NCI-H2107 (cell line): Measurements from ENCODE around the gene CGB3.
"Not testable (repeated sequence)": the region's sequence is repeated elsewhere in the genome, so short reads cannot be mapped to it uniquely, and the experiment has no call there.

Source experiments
- DNase-seq: peaks from one replicate; lab custom pipeline; 2025; lab: John Stamatoyannopoulos, UW

CGB3 gene

DNA sequence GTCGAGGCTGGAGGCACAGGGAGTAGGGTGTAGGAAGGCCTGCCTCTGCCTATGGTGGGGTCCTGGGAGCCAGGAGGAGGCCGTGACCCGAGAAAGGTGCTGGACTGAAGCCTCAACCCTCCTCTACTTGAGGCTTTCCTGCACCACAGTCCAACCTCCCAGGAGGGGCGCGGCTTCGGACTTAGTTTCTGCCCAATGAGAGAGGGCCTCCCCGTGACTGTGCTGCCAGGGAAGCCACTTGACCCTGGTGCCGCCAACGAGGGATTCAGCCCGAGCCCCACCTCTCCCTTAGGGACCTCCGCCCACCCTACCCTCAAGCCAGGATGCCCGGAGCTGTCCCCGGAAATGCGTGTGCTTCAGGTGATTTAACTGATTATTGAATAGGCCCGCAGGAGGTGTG is at the start of gene CGB3:
TSS of gene CGB3 (minus strand) at position 101 of the 400 bp plus-strand sequence. CDS start 362 bp downstream, outside the sequence.
- DNase-seq = not testable (repeated sequence)

DNA sequence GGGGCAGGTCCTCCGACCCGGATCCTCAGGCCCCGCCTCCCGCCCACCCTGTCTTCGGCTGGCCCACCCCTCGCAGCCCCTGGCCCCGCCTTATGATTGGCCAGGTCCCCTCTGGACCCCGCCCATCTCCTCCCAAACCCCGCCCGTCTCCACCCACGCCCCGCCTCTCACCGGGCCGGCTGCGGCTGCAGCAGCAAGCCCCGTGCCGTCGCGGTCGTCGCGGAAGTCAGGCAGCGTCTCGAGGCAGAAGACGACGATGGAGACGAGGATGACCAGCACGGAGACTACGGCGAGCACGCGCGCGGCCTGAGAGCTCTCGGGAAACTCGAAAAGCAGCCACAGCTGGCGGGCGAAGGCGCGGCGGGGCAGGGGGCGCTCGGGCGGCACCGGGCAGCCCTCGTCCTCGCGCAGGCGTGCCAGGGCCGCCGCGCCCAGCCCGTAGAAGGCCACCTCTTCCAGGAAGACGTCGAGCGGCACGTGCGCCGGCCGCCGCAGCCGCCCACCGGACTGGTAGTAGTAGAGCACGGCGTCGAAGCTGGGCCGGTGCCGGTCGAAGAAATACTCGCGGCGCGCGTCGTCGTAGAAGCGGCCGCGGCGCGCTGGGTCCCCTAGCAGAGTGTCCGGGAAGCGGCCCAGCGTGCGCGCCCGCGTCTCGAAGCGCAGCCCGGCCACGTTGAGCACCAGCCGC is 47.9 kb upstream of the CGB3 start:
- no peak for DNase-seq

DNA sequence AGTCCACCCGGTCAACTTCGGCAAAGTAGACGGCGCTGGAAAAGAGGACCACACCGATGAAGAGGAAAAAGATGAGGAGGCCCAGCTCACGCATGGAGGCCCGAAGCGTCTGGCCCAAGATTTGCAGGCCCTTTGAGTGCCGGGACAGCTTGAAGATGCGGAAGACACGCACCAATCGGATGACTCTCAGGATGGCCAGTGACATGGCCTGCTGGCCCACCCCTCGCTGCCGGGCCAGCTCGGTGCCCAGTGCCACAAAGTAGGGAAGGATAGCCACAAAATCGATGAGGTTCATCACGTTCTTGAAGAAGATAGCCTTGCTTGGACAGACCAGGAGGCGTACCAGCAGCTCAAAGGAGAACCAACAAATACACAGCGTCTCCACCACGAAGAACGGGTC is 46.3 kb upstream of the CGB3 start:
- no peak for DNase-seq

DNA sequence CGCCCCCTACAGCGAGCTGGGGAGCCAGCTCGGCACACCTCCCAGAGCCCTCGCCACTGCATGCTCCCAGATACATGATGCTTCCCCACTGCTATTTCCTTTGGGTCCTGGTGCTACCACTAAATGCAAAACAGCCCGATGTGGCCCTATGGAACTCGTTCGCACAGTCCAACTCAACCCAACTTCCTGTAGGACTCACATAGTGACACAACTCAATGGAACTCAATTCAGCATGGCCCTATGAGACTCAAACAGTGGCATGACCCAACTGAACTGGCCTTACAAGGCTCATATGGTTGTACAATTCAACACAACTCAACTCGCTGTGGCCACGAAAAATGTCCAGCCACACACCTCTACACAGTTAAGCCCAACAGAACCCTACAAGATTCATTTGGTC is 44.9 kb upstream of the CGB3 start:
- DNase-seq = no peak

DNA sequence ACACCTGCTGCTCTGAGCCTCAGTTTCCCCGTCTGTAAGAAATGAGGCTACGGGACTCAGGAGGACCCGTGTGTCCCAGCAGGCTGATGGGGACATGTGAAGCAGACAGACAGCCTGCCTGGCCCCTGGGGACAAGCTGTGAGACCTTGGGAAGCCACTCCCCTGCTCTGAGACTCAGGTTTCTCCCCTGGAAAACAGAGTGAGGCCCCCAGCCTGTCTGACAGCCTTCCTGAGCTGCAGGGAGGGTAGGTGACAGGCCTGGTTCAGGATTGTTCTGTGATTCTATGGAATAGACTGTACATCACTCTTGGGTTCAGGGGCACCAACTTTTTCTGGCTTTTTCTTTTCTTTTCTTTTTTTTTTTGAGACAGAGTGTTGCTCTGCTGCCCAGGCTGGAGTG is 43.4 kb upstream of the CGB3 start:
- no peak for DNase-seq

DNA sequence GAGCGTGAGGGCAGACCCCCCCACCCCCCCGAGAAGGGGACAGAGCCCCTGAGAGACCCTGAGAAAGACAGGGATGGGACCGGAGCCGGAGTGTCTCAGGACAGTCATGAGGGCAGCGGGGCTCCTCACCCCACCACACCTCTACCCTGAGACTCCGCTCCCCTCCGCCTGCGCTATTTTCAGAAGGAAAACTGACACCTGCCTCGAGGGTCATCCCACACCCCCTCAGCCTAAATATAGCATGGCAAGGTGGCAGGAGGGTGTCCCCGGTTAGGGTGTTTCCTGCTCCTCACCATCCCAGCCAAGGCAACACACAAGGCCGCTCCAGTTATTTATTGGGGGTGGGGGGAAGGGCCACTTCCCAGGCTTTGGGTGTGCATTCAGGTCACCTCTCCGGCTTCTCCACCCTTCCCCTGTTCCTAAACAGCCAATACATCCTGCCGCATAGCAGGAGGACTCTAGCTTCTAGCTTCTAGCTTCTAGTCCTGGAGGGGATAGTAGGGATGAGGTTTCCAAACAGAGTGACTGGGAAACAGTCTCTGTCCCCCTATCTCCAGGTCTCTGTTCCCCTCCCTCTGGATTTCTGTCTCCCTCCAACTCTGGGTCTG is 41.9 kb upstream of the CGB3 start:
- no peak for DNase-seq

DNA sequence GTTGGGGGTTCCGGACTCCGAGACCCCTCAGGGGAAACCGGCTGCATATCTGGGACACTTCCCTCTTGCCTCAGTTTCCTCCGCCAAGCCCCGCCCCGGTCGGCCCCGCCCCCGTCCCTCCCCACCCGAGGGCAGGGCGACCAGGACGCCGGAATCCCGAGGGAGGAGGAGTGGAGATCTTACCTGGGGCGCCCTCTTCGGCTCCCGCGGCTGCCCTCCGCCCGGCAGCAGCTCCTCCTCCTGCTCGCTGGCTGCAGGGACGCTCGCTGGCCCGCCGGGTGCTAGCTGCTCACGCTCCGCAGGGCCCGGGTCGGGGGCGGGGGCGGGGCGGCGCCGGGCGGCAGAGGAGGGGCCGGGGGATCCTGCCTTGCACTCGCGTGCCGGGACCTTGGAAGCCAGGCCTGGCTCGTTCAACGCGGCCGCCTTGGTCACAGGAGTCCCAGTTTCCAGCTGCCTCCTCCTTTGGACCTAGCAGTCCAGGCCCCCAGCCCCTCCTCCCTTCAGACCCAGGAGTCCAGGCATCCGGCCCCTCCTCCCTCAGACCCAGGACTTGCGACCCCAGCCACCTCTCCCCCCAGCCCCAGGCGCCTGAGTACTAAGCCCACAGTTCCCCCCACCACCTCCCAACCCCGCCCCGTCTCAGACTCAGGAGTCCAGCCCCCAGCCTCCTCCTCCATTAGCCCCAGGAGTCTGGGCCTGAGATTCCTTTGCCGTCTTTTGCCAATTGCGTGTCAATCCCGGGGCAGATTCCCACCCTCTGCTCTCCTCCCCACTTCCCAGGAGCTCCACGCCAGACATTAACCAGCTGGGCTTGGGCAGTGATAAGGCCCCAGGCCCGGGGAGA is 40.9 kb upstream of the CGB3 start, which contains the start of gene NTF4:
TSS of gene NTF4 (minus strand) at position 51 of the 844 bp plus-strand sequence. CDS start 2,821 bp downstream, outside the sequence.
- no peak for DNase-seq

DNA sequence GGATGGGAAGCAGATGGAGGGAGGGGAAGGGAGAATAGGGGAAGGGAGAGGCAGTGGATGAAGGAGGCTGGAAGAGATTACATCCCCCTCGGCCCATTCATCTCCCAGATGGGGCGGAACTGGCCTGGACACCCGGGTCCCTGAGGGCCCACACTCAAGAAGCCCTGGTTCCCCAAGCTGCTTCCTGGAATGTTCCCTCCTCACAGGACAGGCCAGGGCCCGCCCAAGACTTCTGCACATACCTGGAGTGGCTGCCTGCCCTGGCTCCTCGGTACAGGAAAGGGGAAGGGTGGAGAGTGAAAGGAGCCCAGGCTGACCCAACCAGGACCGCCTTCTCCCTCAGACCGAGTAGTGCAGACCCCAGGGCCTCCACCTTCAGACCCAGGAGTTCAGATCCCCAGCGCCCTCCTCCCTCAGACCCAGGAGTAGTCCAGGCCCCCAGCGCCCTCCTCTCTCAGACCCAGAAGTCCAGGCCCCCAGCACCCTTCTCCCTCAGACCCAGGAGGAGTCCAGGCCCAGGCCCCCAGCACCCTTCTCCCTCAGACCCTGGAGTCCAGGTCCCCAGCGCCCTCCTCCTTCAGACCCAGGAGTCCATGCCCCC is 40.0 kb upstream of the CGB3 start:
- no peak for DNase-seq

DNA sequence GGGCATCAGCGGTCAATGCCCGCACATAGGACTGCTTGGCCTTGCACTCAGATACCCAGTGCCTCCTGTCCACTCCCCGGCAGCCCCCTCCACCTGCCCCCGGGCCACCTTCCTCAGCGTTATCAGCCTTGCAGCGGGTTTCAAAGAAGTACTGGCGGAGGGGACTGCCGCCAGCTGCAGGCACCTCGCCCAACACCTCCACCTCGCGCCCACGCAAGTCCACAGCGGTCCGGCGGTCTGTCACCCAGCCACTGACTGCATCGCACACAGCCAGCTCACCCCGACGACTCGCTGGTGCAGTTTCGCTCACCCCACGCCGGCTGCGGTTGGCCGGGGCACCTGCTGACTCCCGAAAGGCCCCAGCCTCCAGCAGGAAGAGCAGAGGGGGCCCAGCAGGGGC is 37.3 kb upstream of the CGB3 start:
- DNase-seq = no peak

DNA sequence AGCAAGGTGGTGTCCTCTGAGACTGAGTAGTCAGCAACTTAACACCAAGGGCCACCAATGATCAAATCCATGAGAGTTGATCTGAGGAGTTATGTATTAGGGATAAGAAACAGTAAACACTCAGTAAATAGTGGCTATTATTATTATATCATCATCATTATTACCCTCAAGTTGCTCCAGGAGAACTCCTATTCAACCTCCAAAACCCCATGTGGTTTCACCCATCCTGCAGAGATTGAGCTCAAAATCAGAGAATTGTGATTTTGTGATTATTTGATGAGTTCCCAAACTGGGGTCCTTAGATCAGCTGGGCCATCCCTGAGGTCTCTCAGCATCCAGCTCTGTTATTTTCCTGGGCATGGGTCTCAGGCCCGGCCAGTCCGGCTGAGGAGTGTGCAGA is 36.9 kb upstream of the CGB3 start:
- DNase-seq = no peak

DNA sequence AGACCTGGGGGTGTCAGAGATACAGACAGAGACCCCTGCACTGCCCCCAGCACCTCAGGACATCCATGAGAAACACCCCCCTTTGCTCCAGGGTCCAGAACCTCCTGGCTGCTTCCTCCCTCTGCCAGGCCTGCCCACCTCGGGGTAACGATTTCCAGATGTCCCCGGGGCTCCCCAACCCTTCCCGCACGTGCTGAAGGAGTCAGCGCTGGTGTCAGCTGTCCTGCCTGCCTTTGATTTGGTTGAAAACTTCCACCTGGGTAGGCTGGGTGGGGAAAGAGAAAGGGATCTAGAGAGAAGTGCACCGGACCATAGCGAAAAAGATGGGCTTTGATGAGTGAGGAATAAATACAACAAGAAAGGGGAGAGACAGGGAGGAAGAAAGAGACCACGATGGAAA is 34.9 kb upstream of the CGB3 start:
- no peak for DNase-seq

DNA sequence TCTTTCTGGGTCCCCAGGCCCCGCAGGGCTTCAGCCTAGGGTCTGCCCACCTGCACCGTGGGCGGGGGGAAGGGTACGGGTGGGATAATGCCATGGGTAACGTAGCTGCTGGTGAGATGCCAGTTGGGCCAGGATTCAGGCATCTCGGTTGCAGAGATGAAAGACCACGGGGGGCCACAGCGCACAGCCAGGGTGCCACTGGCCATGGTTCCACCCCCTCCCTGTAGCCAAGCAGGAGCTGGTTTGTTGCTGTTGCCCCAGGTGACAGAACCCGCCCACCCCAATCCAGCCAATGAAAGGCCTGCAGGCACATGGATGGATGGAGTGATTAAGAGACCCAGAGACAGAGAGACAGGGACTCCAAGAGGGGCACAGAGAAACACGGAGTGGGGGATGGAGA is 34.4 kb upstream of the CGB3 start:
- no peak for DNase-seq

DNA sequence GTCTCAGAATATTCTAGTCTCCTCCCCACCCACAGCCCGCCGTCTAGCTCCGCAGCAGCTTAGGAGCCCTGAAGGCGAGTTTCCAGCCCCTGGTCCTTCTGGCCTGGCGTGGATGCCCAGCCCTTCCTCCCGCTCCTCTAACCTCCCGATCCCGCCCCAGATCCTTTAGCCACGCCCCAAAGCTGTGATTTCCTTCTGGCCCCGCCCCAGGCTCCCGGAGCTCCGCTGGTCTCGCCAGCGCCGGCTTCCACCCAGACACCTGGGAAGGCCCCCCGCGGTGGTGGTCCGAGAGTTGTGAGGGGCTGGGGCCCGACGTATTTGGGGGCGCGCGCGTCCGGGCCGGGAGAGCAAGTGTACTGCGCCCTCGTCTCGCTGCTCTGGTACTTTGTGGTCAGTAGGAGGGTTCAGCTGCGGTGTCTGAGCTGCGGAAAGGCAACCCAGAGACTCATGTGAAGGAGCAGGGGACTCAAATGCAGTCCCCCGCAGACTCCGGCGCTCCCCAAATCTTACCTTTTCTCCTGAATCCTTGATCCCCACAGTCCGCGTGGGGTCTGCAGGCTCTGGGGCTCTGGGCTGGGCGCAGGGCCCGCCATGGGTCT is 33.6 kb upstream of the CGB3 start, which contains the start of gene CGB7:
TSS of gene CGB7 (minus strand) at position 114 of the 599 bp plus-strand sequence. CDS start 2,374 bp downstream, outside the sequence.
- no peak for DNase-seq

DNA sequence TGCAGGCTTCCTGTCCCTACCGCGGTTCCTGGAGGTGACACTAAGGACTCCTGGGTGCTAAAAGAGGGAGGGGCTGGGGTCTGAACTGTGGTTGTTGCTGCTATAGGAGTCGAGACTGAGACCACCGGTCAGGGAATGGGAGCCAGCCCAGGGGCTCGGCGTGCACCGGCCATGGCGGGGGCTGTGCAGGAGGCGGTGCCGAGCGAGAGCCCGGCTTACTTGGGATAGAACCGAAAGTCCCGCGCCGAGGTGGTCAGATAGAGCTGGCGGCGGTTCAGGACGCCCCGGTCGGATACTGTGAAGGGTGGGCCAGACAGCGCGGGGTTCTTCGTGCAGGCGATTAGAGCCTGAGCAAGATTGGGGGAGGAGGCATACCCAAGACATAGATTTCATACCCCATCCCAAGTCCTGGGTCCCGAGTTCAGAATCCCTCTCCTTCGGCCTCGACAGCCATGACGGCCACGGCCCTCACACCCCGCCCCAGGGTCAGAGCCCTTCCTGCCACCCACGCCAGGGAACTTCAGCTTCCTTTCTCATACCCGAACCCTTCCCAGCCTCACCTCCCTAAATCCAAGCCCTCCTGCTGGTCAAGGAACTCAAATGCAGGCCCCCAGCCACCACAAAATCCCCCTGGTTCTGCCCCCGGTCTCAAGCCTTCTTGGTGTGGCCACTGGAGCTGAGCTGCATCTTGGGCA is 32.9 kb upstream of the CGB3 start:
- not testable (repeated sequence) for DNase-seq

DNA sequence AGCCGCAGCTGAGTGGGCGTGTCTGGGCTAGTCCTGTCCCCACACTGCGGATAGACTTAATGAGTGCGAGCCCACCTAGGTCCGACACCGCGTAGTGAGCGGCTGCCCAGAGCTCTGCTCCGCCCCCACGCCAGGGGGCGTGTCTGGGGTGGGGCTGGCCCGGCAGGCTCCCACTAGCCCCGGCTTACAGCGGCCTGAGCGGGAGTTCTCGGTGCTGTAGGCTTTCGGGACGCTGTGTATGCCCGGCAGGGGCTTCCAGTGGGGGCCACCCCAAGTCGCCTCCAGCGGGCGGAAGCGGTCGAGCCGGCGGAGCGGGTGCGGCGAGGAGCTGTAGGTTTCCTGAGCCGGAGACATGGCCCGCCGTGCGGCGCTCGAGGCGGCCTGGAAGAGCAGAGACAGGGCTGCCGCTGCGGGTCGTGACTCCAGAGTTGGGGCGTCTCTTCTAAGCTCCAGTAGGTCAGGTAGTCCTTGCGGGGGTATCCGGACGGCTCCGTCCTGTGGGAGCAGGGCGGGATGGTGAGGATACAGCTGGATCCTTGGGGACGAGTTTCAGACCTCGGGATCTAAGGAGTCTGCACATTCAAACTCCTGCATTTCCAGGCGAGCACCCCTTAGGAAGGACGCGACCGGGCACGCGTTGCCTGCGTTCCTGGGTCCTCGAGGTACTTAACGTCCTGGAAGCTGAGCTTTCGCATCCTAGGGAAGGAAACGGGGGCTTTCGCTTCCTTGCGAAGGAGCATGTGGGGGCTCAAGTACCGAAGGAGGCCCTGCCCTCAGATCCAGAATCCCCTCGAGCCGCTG is 32.2 kb upstream of the CGB3 start:
- no peak for DNase-seq

DNA sequence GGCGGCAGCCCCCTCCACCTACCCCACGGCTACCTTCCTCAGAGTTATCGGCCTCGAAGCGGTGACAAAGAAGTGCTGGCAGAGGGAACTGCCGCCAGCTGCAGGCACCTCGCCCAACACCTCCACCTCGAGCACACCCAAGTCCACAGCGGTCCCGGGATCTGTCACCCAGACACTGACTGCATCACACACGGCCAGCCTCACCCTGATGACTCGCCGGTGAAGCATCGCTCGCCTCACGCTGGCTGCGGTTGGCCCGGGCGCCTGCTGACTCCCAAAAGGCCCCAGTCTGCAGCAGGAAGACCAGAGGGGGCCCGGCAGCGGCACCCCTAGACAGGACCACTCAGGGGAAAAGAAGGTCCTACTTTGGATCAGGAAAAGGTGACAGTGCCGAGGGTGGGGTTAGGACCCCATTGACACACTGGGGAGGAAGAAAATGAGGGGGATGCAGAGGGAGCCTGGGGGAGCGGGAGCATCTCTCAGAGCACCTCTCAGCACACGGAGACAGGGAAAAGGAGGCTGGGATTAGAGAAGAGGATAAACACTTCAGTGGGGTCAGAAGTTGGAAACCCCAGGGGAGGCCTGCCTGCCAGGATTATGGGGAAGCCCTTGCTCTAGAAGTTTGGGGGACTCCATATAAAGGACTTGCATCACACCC is 26.4 kb upstream of the CGB3 start:
- DNase-seq = not testable (repeated sequence)

DNA sequence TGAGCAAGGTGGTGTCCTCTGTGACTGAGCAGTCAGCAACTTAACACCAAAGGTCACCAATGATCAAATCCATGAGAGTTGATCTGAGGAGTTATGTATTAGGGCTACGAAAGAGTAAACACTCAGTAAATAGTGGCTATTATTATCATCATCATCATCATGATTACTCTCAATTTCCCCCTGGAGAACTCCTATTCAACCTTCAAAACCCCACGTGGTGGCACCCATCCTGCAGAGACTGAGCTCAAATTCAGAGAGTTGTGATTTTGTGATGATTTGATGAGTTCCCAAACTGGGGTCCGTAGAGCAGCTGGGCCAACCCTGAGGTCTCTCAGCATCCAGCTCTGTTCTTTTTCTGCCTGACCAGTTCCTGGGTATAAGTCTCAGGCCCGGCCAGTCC is 25.7 kb upstream of the CGB3 start:
- not testable (repeated sequence) for DNase-seq

DNA sequence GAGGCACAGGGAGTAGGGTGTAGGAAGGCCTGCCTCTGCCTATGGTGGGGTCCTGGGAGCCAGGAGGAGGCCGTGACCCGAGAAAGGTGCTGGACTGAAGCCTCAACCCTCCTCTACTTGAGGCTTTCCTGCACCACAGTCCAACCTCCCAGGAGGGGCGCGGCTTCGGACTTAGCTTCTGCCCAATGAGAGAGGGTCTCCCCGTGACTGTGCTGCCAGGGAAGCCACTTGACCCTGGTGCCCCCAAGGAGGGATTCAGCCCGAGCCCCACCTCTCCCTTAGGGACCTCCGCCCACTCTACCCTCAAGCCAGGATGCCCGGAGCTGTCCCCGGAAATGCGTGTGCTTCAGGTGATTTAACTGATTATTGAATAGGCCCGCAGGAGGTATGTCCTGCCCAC is 24.9 kb upstream of the CGB3 start, which contains the start of gene CGB8:
TSS of gene CGB8 (minus strand) at position 101 of the 400 bp plus-strand sequence. CDS start 372 bp downstream, outside the sequence.
- not testable (repeated sequence) for DNase-seq

DNA sequence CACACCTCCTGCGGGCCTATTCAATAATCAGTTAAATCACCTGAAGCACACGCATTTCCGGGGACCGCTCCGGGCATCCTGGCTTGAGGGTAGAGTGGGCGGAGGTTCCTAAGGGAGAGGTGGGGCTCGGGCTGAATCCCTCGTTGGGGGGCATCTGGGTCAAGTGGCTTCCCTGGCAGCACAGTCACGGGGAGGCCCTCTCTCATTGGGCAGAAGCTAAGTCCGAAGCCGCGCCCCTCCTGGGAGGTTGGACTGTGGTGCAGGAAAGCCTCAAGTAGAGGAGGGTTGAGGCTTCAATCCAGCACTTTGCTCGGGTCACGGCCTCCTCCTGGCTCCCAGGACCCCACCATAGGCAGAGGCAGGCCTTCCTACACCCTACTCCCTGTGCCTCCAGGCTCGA is 19.4 kb upstream of the CGB3 start, which contains the start of gene CGB5:
TSS of gene CGB5 (plus strand) at position 301 of the 400 bp plus-strand sequence. CDS start 362 bp downstream, outside the sequence.
- not testable (repeated sequence) for DNase-seq
